ENCODE data around the gene ROR2. TPM values are rescaled to one million over a fixed set of nuclear protein-coding genes. Genes with fewer than 3 reads are reported as not detected.

ROR2 gene
- total RNA-seq, 1 donor from 2014 or later = 0.74 TPM

DNA sequence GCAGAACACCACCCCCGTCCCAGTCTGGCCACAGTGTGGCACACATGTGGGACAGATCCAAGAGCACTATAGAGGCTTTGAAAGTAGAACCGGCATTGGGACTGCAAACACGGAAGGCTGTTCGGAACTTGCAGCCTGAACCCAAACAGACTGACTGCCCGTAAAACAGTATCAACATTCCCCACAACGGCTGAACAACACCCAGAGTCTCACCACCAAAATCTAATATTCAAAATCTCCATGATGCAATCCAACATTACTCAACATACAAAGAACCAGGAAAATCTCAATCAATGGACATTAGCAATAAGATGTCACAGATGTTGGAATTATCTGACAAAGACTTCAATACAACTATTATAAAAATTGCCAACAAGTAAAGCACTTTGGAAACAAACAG, 82.3 kb downstream of the ROR2 start:
- no peaks in the 10 kb centered on the region for H3K27me3 ChIP-seq (ENCODE audit: low read depth)
- DNase-seq = no peak
- no peak overlapping the region for H3K27ac ChIP-seq (replicated peaks)
- H3K4me1 ChIP-seq = no peaks in the 10 kb centered on the region
- intact Hi-C loops (cut with micrococcal nuclease) = no loop called here
- TF ChIP-seq, protein P1, sequence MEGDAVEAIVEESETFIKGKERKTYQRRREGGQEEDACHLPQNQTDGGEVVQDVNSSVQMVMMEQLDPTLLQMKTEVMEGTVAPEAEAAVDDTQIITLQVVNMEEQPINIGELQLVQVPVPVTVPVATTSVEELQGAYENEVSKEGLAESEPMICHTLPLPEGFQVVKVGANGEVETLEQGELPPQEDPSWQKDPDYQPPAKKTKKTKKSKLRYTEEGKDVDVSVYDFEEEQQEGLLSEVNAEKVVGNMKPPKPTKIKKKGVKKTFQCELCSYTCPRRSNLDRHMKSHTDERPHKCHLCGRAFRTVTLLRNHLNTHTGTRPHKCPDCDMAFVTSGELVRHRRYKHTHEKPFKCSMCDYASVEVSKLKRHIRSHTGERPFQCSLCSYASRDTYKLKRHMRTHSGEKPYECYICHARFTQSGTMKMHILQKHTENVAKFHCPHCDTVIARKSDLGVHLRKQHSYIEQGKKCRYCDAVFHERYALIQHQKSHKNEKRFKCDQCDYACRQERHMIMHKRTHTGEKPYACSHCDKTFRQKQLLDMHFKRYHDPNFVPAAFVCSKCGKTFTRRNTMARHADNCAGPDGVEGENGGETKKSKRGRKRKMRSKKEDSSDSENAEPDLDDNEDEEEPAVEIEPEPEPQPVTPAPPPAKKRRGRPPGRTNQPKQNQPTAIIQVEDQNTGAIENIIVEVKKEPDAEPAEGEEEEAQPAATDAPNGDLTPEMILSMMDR (IDR thresholded peaks at IDR 0.05; ENCODE audit: borderline replicate concordance) = no peak
- no peaks in the 10 kb centered on the region for H3K9me3 ChIP-seq (replicated peaks)
- H3K36me3 ChIP-seq = no peaks in the 10 kb centered on the region
- H3K4me3 ChIP-seq = no peak overlapping the region

DNA sequence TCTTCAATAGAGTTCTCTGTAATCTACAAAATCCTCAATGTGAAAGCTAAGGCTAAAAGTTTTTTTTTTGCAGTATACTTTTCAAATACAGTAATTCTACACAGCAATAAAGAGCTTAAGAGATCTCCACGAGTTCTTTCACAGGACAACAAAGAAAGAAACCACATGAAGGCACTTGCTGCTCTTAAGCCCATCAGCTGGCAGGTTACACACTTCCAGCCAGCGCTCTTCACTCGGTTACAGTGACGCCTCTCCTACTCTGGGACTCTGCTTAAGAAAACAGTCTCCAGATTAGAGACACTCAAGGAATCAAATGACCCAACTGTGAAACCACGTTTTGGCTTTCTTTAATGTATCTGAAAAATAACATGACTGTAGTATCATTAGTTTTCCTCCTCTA, 85.0 kb downstream of the ROR2 start:
- H3K4me3 ChIP-seq = no peak overlapping the region
- peaks cover 2% of the 10 kb centered on the region for H3K27me3 ChIP-seq (ENCODE audit: low read depth)
- H3K9me3 ChIP-seq (replicated peaks) = no peaks in the 10 kb centered on the region
- intact Hi-C loops (cut with micrococcal nuclease) = no loop called here
- TF ChIP-seq, protein P1 (IDR thresholded peaks at IDR 0.05; ENCODE audit: borderline replicate concordance) = no peak
- no peak overlapping the region for H3K27ac ChIP-seq (replicated peaks)
- H3K4me1 ChIP-seq = no peaks in the 10 kb centered on the region
- no peak for DNase-seq
- H3K36me3 ChIP-seq = no peaks in the 10 kb centered on the region

DNA sequence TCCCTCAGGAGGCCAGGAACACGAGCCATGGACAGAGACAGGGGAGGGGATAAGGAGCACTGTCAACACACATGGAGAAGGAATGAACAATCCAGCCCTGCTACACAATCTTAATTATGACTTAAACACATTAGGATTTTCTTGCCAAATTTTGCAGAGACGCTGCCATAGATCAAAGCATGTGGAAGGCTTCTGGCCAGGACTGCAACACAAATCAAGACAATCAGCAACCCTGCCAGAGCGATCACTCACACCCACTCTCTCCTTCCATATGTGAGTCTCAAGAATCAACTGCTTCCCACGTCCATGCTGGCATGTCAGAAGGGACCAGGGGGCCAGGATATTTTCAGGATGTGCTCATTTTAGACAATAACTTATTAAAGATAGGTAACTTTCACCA, 85.6 kb downstream of the ROR2 start:
- Histone ChIP-seq H3K36me3 (no peaks in the 10 kb centered on the region), H3K27me3 (ENCODE audit: low read depth) (peaks cover 3% of the 10 kb centered on the region), H3K27ac (replicated peaks) (no peak overlapping the region), H3K4me3 (no peak overlapping the region), H3K9me3 (replicated peaks) (no peaks in the 10 kb centered on the region), H3K4me1 (no peaks in the 10 kb centered on the region)
- TF ChIP-seq, protein P1 (IDR thresholded peaks at IDR 0.05; ENCODE audit: borderline replicate concordance) = no peak
- intact Hi-C loops (cut with micrococcal nuclease) = no loop called here
- DNase-seq = no peak

DNA sequence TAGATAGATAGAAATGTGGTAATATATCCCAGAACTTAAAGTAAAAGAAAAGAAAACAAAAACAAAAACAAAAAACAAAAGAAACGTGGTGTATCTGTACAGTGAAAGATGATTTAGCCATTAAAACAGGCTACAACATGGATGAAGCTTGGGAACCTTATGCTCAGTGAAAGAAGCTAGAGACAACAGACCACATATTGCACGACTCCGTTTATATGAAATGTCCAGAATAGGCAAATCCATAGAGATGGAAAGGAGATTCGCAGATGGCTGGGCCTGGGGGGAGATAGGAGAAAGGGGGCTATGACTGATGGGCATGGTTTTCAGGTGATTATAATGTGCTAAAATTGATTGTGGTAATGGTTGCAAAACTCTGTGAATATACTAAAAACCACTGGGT, 86.6 kb downstream of the ROR2 start:
- Histone ChIP-seq H3K27me3 (ENCODE audit: low read depth) (peaks cover 3% of the 10 kb centered on the region), H3K4me3 (no peak overlapping the region), H3K9me3 (replicated peaks) (no peaks in the 10 kb centered on the region), H3K4me1 (no peaks in the 10 kb centered on the region), H3K36me3 (no peaks in the 10 kb centered on the region), H3K27ac (replicated peaks) (no peak overlapping the region)
- TF ChIP-seq, protein P1 (IDR thresholded peaks at IDR 0.05; ENCODE audit: borderline replicate concordance) = no peak
- intact Hi-C loops (cut with micrococcal nuclease) = no loop called here
- DNase-seq = no peak

DNA sequence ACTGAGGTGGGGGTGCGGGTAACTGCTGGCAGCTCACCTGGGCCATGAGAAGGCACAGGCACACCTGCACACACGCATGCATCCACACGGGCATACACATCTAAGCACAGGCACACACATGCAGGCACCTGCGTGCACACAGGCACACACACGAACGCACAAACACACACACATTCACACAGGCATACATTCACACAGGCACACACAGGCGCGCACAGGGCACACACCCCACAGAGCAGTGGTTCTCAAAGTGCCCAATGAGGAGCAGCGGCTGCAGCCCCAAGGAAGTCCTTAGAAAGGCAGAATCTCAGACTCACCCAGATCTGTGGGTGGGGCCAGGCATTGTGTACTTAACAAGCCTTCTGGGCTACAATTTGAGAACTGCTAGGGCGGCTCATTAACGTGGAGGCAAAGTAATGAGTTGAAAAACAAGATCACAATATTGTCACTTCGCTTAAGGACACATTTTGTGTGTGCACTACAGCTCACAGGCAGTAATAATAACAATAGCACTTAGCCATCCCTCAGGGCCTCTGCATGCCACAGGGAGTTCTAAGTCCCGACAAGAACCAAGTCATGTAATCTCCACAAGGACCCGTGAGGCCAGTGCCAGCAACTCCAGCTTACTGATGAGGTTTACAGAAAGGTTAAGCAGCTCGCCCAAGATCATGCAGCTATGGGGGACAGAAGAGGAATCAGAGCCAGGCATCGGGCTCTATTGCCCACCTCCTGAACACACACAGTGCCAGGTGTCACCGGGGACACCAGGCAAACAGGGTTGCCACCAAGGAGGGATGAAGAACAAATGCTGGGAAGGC, 91.6 kb downstream of the ROR2 start:
- no peaks in the 10 kb centered on the region for H3K4me1 ChIP-seq
- DNase-seq = no peak
- intact Hi-C loops (cut with micrococcal nuclease) = no loop called here
- no peak overlapping the region for H3K4me3 ChIP-seq
- no peaks in the 10 kb centered on the region for H3K9me3 ChIP-seq (replicated peaks)
- peaks cover 3% of the 10 kb centered on the region for H3K27me3 ChIP-seq (ENCODE audit: low read depth)
- no peak overlapping the region for H3K27ac ChIP-seq (replicated peaks)
- TF ChIP-seq, protein P1 (IDR thresholded peaks at IDR 0.05; ENCODE audit: borderline replicate concordance) = no peak
- H3K36me3 ChIP-seq = no peaks in the 10 kb centered on the region

Measured in left ventricle myocardium inferior (tissue), 1 donor.